Measurements from ENCODE around the gene TMEM165. TPM values are rescaled to one million over a fixed set of nuclear protein-coding genes. Genes with fewer than 3 reads are reported as not detected.
A peak's percentile ranks its signal among the peaks of the same experiment; 100 is the strongest.

TMEM165 gene
- total and polyA plus RNA-seq, 9 of the 15 experiments (the other 6 are each of a cell fraction or from before 2014, with no cell fraction given) = 21.3 to 145 (median 96.8) TPM

GRCh38 chr4:55367084-55367722 is 28.6 kb upstream of the TMEM165 start:
- H3K27ac ChIP-seq (ENCODE audit: extremely low read depth, low read depth, low read length) = no peak overlapping the region
- H3K9me3 ChIP-seq (replicated peaks; ENCODE audit: control insufficient read depth, insufficient read depth, low read depth, low read length) = no peaks in the 10 kb centered on the region
- H3K36me3 ChIP-seq (ENCODE audit: control insufficient read depth, insufficient read depth, low read length) = peaks cover 3% of the 10 kb centered on the region; the same call in 1 of the 3 replicates
- FAIRE-seq = no peak
- H2AFZ ChIP-seq (ENCODE audit: low read depth, low read length) = no peak overlapping the region
- no peaks in the 10 kb centered on the region for H3K27me3 ChIP-seq (ENCODE audit: control insufficient read depth in 2 of 2, insufficient read depth in 2 of 2, low read length in 2 of 2)
- no peak overlapping the region for H3K4me2 ChIP-seq (ENCODE audit: insufficient read depth, low read length)
- ChIA-PET POLR2A (interaction anchor here (1.2 kb wide), 1 partner anchor 13 kb away, joined by 3 read pairs; no protein-coding TSS in a partner anchor), CTCF (ENCODE audit: low intra/inter-chr PET ratio) (no interaction called here)
- in situ Hi-C loops (cut with MboI) (no loop called here), intact Hi-C loops (cut with micrococcal nuclease) (no loop called here)
- no peaks in the 10 kb centered on the region for H3K9me1 ChIP-seq (ENCODE audit: control insufficient read depth, insufficient read depth, low read length)
- H3K4me1 ChIP-seq (replicated peaks in 1 of 2; ENCODE audit: control insufficient read depth in 2 of 2, insufficient read depth in 2 of 2, low read length in 2 of 2) = no peaks in the 10 kb centered on the region
- no peak overlapping the region for H3K4me3 ChIP-seq
- H3K79me2 ChIP-seq (ENCODE audit: control insufficient read depth, insufficient read depth, low read length) = no peaks in the 10 kb centered on the region
- BruUV-seq (replicated peaks) = no TSS peak
- no peak for DNase-seq (ENCODE audit: extremely low read depth in 1 of 4, low spot score in 3 of 4)
- H4K20me1 ChIP-seq (replicated peaks; ENCODE audit: control insufficient read depth, insufficient read depth, low read length) = no peaks in the 10 kb centered on the region
- no peak for ATAC-seq
- WGBS (ENCODE audit: insufficient coverage, low coverage, missing lambda C conversion rate) = 76% methylated on average over 6 of the region's 6 CpGs
- H3K9ac ChIP-seq (ENCODE audit: insufficient read depth in 1 of 2, low read depth in 2 of 2, low read length in 2 of 2) = no peak overlapping the region
- TF ChIP-seq NR2C1 (IDR thresholded peaks at IDR 0.05) (no peak), NR2C1 (tag; IDR thresholded peaks at IDR 0.05) (no peak), SLC30A9 (CRISPR knock-in tag; IDR thresholded peaks at IDR 0.05) (no peak), ZNF699 (CRISPR knock-in tag; IDR thresholded peaks at IDR 0.05; ENCODE audit: insufficient replicate concordance) (no peak), C11orf30 (IDR thresholded peaks at IDR 0.05; ENCODE audit: low read depth) (0 out of 2 replicates have a peak, but pooled peaks have one; percentile 19), ZNF316 (IDR thresholded peaks at IDR 0.05) (peak; percentile 54; the same call in 1 of the 2 replicates), TEAD4 (IDR thresholded peaks at IDR 0.05; ENCODE audit: low read length) (no peak), TEAD4 (CRISPR knock-in tag; IDR thresholded peaks at IDR 0.05; ENCODE audit: borderline replicate concordance) (no peak), COPS2 (conservative IDR thresholded peaks at IDR 0.05) (no peak), IRF2 (CRISPR knock-in tag; IDR thresholded peaks at IDR 0.05) (no peak), HNRNPK (IDR thresholded peaks at IDR 0.05; ENCODE audit: low read depth, low read length, poor library complexity, severe bottlenecking) (no peak)
